ENCODE measurements around the gene HMOX2. TPM values are rescaled to one million over a fixed set of nuclear protein-coding genes. Genes with fewer than 3 reads are reported as not detected.

Gene HMOX2
- total RNA-seq, 4 donors from 2014 or later, result 46.4 to 495 (median 55.7) TPM

DNA sequence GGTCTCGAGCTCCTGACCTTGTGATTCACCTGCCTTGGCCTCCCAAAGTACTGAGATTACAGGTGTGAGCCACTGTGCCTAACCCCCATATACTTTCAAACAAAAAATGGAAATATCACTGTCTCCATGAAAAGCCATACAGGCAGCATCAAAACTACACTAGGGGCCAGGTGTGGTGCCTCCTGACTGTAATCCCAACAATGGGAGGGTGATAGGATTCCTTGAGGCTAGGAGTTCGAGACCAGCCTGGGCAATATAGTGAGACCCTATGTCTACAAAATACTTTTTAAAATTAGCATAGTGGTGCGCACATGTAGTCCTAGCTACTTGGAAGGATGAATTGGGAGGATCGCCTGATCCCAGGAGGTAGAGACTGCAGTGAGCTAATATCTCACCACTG lies 15.7 kb downstream of the HMOX2 start:
- Histone ChIP-seq H3K36me3 (no peaks in the 10 kb centered on the region), H3K4me3 (no peak overlapping the region), H3K9me3 (no peaks in the 10 kb centered on the region), H3K27ac (no peak overlapping the region), H3K27me3 (no peaks in the 10 kb centered on the region), H3K4me1 (peaks cover 0 to 7% (median 0%) of the 10 kb centered on the region in 4 donors)
- no peak for DNase-seq
- 98 to 100% methylated on average over 2 to 4 of the region's 4 CpGs for WGBS, 2 donors (ENCODE audit: low coverage in 1 of 2)
- no peak for TF ChIP-seq POLR2AphosphoS5 (IDR thresholded peaks at IDR 0.05)
- TF ChIP-seq EP300 (IDR thresholded peaks at IDR 0.05; ENCODE audit: low read depth), result no peak
- no peak for TF ChIP-seq POLR2A (IDR thresholded peaks at IDR 0.05)
- TF ChIP-seq, protein P1, sequence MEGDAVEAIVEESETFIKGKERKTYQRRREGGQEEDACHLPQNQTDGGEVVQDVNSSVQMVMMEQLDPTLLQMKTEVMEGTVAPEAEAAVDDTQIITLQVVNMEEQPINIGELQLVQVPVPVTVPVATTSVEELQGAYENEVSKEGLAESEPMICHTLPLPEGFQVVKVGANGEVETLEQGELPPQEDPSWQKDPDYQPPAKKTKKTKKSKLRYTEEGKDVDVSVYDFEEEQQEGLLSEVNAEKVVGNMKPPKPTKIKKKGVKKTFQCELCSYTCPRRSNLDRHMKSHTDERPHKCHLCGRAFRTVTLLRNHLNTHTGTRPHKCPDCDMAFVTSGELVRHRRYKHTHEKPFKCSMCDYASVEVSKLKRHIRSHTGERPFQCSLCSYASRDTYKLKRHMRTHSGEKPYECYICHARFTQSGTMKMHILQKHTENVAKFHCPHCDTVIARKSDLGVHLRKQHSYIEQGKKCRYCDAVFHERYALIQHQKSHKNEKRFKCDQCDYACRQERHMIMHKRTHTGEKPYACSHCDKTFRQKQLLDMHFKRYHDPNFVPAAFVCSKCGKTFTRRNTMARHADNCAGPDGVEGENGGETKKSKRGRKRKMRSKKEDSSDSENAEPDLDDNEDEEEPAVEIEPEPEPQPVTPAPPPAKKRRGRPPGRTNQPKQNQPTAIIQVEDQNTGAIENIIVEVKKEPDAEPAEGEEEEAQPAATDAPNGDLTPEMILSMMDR (IDR thresholded peaks at IDR 0.05), result no peak
- intact Hi-C loops (cut with DNase I; ENCODE audit: low total_unique reads), result no loop called here
- in situ Hi-C loops (cut with MboI; ENCODE audit: low pct_ligation_motif_present in 1 of 4, low pct_unique_long_range_greater_than_20kb in 1 of 4, low sequenced_read_pairs in 3 of 4), result no loop called here

DNA sequence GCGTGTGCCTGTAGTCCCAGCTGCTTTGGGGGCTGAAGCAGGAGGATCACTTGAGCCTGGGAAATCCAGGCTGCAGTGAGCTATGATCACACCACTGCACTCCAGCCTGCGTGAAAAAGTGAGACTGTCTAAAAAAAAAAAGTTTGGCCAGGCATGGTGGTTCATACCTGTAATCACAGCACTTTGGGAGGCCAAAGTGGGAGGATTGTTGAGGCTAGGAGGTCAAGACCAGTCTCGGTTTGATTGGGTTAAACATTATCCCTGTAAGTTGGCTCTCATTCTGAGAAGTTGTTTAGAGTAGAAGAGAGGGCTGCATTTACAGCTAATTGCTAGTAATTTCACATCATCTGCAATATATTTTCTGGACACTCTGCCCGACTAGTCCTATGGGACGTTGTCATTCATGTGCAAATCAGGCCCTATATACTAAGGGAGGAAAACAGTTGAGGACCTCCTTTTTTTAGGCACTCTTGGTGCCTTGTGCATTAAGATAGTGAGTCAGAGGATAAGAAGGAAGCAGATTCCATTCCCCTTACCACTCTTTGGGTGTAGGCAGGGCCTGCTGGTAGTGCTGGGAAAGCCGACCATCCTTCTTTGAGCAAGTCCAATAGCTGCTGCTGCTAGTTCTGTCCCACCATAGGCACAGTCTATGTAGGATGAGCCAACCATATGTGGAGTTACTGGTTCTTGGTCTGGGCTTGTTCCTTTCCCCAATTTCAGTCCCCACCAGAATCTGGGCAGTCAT lies 18.7 kb downstream of the HMOX2 start:
- in situ Hi-C loops (cut with MboI; ENCODE audit: low pct_ligation_motif_present in 1 of 4, low pct_unique_long_range_greater_than_20kb in 1 of 4, low sequenced_read_pairs in 3 of 4), result no loop called here
- TF ChIP-seq POLR2A (IDR thresholded peaks at IDR 0.05) (no peak), POLR2AphosphoS5 (IDR thresholded peaks at IDR 0.05) (no peak)
- Histone ChIP-seq H3K9me3 (no peaks in the 10 kb centered on the region), H3K27me3 (no peaks in the 10 kb centered on the region), H3K4me1 (peaks cover 0 to 8% (median 2%) of the 10 kb centered on the region in 4 donors), H3K27ac (no peak overlapping the region), H3K4me3 (no peak overlapping the region), H3K36me3 (peaks cover 0 to 3% (median 0%) of the 10 kb centered on the region in 4 donors)
- WGBS, 2 donors (ENCODE audit: low coverage in 1 of 2), result 79 to 85% methylated on average over 4 to 6 of the region's 6 CpGs
- intact Hi-C loops (cut with DNase I; ENCODE audit: low total_unique reads), result no loop called here
- DNase-seq, result no peak

DNA sequence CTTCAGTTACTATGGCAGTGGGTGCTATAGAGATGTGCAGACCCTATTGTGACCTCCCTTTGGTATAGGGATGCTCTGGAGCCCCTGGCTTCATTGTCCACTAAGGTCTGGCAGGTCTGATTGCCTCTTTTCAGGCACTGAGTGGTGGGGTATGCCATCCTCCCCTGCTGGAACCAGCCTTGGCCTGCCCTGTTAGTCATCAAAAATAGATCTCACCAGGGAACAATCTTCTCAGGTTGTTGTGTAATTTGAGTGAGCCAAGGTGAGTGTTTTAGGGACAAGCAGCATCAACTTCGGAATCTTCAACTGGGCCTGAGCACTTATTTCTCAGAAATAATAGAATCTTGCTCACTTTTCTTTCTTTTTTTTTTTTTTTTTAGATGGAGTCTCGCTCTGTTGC lies 19.6 kb downstream of the HMOX2 start:
- in situ Hi-C loops (cut with MboI; ENCODE audit: low pct_ligation_motif_present in 1 of 4, low pct_unique_long_range_greater_than_20kb in 1 of 4, low sequenced_read_pairs in 3 of 4) (no loop called here), intact Hi-C loops (cut with DNase I; ENCODE audit: low total_unique reads) (no loop called here)
- DNase-seq, result no peak
- TF ChIP-seq, protein P1 (IDR thresholded peaks at IDR 0.05), result no peak
- no peak for TF ChIP-seq EP300 (IDR thresholded peaks at IDR 0.05; ENCODE audit: low read depth)
- TF ChIP-seq POLR2A (IDR thresholded peaks at IDR 0.05), result no peak
- no peak for TF ChIP-seq POLR2AphosphoS5 (IDR thresholded peaks at IDR 0.05)
- no peak overlapping the region for H3K4me3 ChIP-seq
- H3K9me3 ChIP-seq, result no peaks in the 10 kb centered on the region
- peaks cover 8 to 16% (median 10%) of the 10 kb centered on the region in 4 donors for H3K4me1 ChIP-seq
- no peaks in the 10 kb centered on the region for H3K27me3 ChIP-seq
- WGBS, 2 donors (ENCODE audit: low coverage in 1 of 2), result 93 to 100% methylated on average over 2 of the region's 2 CpGs
- peaks cover 0 to 3% (median 0%) of the 10 kb centered on the region in 4 donors for H3K36me3 ChIP-seq
- H3K27ac ChIP-seq, result no peak overlapping the region

DNA sequence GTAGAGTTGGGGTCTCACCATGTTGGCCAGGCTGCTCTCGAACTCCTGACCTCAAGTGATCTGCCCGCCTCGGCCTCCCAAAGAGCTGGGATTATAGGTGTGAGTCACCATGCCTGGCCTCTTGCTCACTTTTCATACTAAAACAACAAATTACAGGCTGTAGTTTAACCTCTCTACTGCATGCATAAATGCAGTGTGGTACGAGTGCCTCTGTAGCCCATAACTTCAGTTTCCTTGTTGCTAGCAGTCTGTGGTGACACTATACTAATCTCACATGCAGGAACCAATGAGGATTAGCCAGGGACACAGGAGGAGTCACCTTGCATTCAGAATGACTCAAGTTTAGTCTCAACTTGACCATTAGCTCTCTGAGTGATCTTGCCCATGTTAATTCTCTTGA lies 20.1 kb downstream of the HMOX2 start:
- Histone ChIP-seq H3K9me3 (no peaks in the 10 kb centered on the region), H3K4me3 (no peak overlapping the region), H3K27me3 (no peaks in the 10 kb centered on the region), H3K27ac (no peak overlapping the region), H3K4me1 (peaks cover 14 to 22% (median 15%) of the 10 kb centered on the region in 4 donors), H3K36me3 (peaks cover 0 to 3% (median 0%) of the 10 kb centered on the region in 4 donors)
- intact Hi-C loops (cut with DNase I; ENCODE audit: low total_unique reads), result no loop called here
- DNase-seq, result no peak
- in situ Hi-C loops (cut with MboI; ENCODE audit: low pct_ligation_motif_present in 1 of 4, low pct_unique_long_range_greater_than_20kb in 1 of 4, low sequenced_read_pairs in 3 of 4), result no loop called here
- TF ChIP-seq POLR2A (IDR thresholded peaks at IDR 0.05), result no peak
- 40 to 77% methylated on average over 1 to 4 of the region's 4 CpGs for WGBS, 2 donors (ENCODE audit: low coverage in 1 of 2)

DNA sequence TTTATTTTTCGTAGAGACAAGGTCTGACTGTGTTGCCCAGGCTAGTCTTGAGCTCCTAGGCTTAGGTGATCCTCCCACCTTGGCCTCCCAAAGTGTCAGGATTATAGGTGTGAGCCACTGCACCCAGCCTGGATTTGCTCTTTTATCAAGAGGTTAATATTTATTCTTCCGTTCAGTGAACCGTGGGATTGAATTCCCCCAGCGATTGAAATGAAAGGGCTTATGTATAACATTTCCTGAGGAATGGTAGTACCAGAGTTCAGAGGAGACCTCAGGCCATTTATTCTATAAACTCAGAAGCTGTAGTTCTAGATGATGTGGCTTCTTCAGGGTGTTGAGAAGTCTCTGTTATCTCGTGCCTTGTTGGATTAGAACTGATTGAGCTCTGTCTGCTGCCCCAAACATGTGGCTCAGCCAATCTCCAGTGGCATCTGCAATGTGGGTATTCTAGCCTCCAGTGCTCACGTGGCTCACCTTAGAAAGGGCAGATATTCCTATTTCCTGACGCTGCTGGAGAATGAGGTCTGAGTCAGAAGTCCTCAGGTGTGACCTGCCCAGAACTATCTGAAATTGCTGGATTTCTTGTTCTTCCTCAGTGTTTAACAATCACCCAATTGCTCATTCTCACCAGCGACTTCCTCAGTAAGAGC lies 22.5 kb downstream of the HMOX2 start:
- Histone ChIP-seq H3K27me3 (no peaks in the 10 kb centered on the region), H3K9me3 (no peaks in the 10 kb centered on the region), H3K4me3 (no peak overlapping the region), H3K36me3 (peaks cover 0 to 3% (median 0%) of the 10 kb centered on the region in 4 donors), H3K4me1 (peaks cover 18 to 26% (median 19%) of the 10 kb centered on the region in 4 donors), H3K27ac (no peak overlapping the region)
- intact Hi-C loops (cut with DNase I; ENCODE audit: low total_unique reads), result no loop called here
- DNase-seq, result no peak
- 82 to 100% methylated on average over 2 to 8 of the region's 8 CpGs for WGBS, 2 donors (ENCODE audit: low coverage in 1 of 2)
- TF ChIP-seq POLR2AphosphoS5 (IDR thresholded peaks at IDR 0.05) (no peak), POLR2A (IDR thresholded peaks at IDR 0.05) (no peak), EP300 (IDR thresholded peaks at IDR 0.05; ENCODE audit: low read depth) (no peak)
- TF ChIP-seq, protein P1 (IDR thresholded peaks at IDR 0.05), result no peak
- in situ Hi-C loops (cut with MboI; ENCODE audit: low pct_ligation_motif_present in 1 of 4, low pct_unique_long_range_greater_than_20kb in 1 of 4, low sequenced_read_pairs in 3 of 4), result no loop called here

Data from transverse colon (tissue), 4 donors.